Measurements from ENCODE around the gene SPG7.

Gene SPG7

GRCh38 chr16:89475144-89475543 is 33.1 kb upstream of the SPG7 start:
- no peak overlapping the region for H3K23ac ChIP-seq (ENCODE audit: low read depth, low read length, poor library complexity)
- H3K4me2 ChIP-seq (ENCODE audit: insufficient read depth, low read length, poor library complexity, severe bottlenecking) = no peak overlapping the region
- H2BK12ac ChIP-seq (ENCODE audit: low read length) = no peak overlapping the region
- no peak for DNase-seq (ENCODE audit: low spot score)
- peaks cover 0 to 3% of the 10 kb centered on the region in 2 donors for H3K9me3 ChIP-seq (replicated peaks in 1 of 2; ENCODE audit: control insufficient read depth in 2 of 2, insufficient read depth in 1 of 2, low read depth in 1 of 2, low read length in 2 of 2)
- peaks cover 13% of the 10 kb centered on the region for H3K79me1 ChIP-seq (ENCODE audit: low read depth, low read length)
- H3K14ac ChIP-seq (ENCODE audit: low read length) = no peak overlapping the region
- WGBS, 2 donors (ENCODE audit: extremely low coverage in 2 of 2, insufficient read length in 2 of 2, insufficient replicate concordance in 1 of 2) = no CpG with 5 or more reads among the region's 5 CpGs
- no peak overlapping the region for H2AFZ ChIP-seq (ENCODE audit: low read length)
- no peak overlapping the region for H4K8ac ChIP-seq (ENCODE audit: low read depth, low read length)
- peaks cover 0 to 16% of the 10 kb centered on the region in 2 donors for H3K36me3 ChIP-seq (replicated peaks in 1 of 2; ENCODE audit: control insufficient read depth in 2 of 2, insufficient read depth in 2 of 2, low read length in 2 of 2)
- H3K27ac ChIP-seq (replicated peaks; ENCODE audit: low read length) = no peak overlapping the region
- H3K4me3 ChIP-seq (ENCODE audit: low read length in 2 of 2) = no peak overlapping the region
- no peak overlapping the region for H3K4ac ChIP-seq (ENCODE audit: low read length)
- H2BK120ac ChIP-seq (ENCODE audit: low read depth, low read length) = no peak overlapping the region
- H2BK15ac ChIP-seq (ENCODE audit: low read length) = no peak overlapping the region
- H2BK5ac ChIP-seq (ENCODE audit: low read length) = no peak overlapping the region
- no peaks in the 10 kb centered on the region for H3K27me3 ChIP-seq (ENCODE audit: control insufficient read depth in 3 of 3, insufficient read depth in 3 of 3, low read depth in 1 of 3, low read length in 3 of 3)
- no peak overlapping the region for H3K9ac ChIP-seq (ENCODE audit: low read depth, low read length, poor library complexity)
- peaks cover 3 to 12% of the 10 kb centered on the region in 2 donors for H3K4me1 ChIP-seq (ENCODE audit: control insufficient read depth in 2 of 2, insufficient read depth in 1 of 2, low read depth in 1 of 2, low read length in 2 of 2)
- H2AK5ac ChIP-seq (ENCODE audit: low read depth, low read length) = no peak overlapping the region
- H3K18ac ChIP-seq (ENCODE audit: low read length) = no peak overlapping the region
- H4K91ac ChIP-seq (ENCODE audit: low read depth, low read length, poor library complexity) = no peak overlapping the region

GRCh38 chr16:89476379-89476778 is 31.8 kb upstream of the SPG7 start:
- Histone ChIP-seq H3K4ac (ENCODE audit: low read length) (no peak overlapping the region), H3K36me3 (replicated peaks in 1 of 2; ENCODE audit: control insufficient read depth in 2 of 2, insufficient read depth in 2 of 2, low read length in 2 of 2) (peaks cover 1 to 21% of the 10 kb centered on the region in 2 donors), H3K23ac (ENCODE audit: low read depth, low read length, poor library complexity) (no peak overlapping the region), H3K18ac (ENCODE audit: low read length) (no peak overlapping the region), H2BK120ac (ENCODE audit: low read depth, low read length) (no peak overlapping the region), H3K9ac (ENCODE audit: low read depth, low read length, poor library complexity) (no peak overlapping the region), H2BK15ac (ENCODE audit: low read length) (no peak overlapping the region), H2AFZ (ENCODE audit: low read length) (no peak overlapping the region), H2BK5ac (ENCODE audit: low read length) (no peak overlapping the region), H3K79me1 (ENCODE audit: low read depth, low read length) (peaks cover 16% of the 10 kb centered on the region), H3K4me1 (ENCODE audit: control insufficient read depth in 2 of 2, insufficient read depth in 1 of 2, low read depth in 1 of 2, low read length in 2 of 2) (peaks cover 3 to 15% of the 10 kb centered on the region in 2 donors), H3K4me3 (ENCODE audit: low read length in 2 of 2) (no peak overlapping the region), H3K27me3 (ENCODE audit: control insufficient read depth in 3 of 3, insufficient read depth in 3 of 3, low read depth in 1 of 3, low read length in 3 of 3) (no peaks in the 10 kb centered on the region), H4K8ac (ENCODE audit: low read depth, low read length) (no peak overlapping the region), H2BK12ac (ENCODE audit: low read length) (no peak overlapping the region), H4K91ac (ENCODE audit: low read depth, low read length, poor library complexity) (no peak overlapping the region), H2AK5ac (ENCODE audit: low read depth, low read length) (no peak overlapping the region), H3K27ac (replicated peaks; ENCODE audit: low read length) (no peak overlapping the region), H3K4me2 (ENCODE audit: insufficient read depth, low read length, poor library complexity, severe bottlenecking) (no peak overlapping the region), H3K9me3 (replicated peaks in 1 of 2; ENCODE audit: control insufficient read depth in 2 of 2, insufficient read depth in 1 of 2, low read depth in 1 of 2, low read length in 2 of 2) (no peaks in the 10 kb centered on the region), H3K14ac (ENCODE audit: low read length) (no peak overlapping the region)
- WGBS, 2 donors (ENCODE audit: extremely low coverage in 2 of 2, insufficient read length in 2 of 2, insufficient replicate concordance in 1 of 2) = no CpG with 5 or more reads among the region's 5 CpGs
- no peak for DNase-seq (ENCODE audit: low spot score)

GRCh38 chr16:89476811-89477261 is 31.4 kb upstream of the SPG7 start:
- H2AK5ac ChIP-seq (ENCODE audit: low read depth, low read length) = no peak overlapping the region
- H2BK120ac ChIP-seq (ENCODE audit: low read depth, low read length) = no peak overlapping the region
- H3K4me2 ChIP-seq (ENCODE audit: insufficient read depth, low read length, poor library complexity, severe bottlenecking) = no peak overlapping the region
- H3K4me3 ChIP-seq (ENCODE audit: low read length in 2 of 2) = no peak overlapping the region
- H3K36me3 ChIP-seq (replicated peaks in 1 of 2; ENCODE audit: control insufficient read depth in 2 of 2, insufficient read depth in 2 of 2, low read length in 2 of 2) = peaks cover 3 to 24% of the 10 kb centered on the region in 2 donors
- no peak for DNase-seq (ENCODE audit: low spot score)
- no peak overlapping the region for H4K91ac ChIP-seq (ENCODE audit: low read depth, low read length, poor library complexity)
- H2AFZ ChIP-seq (ENCODE audit: low read length) = no peak overlapping the region
- H3K9me3 ChIP-seq (replicated peaks in 1 of 2; ENCODE audit: control insufficient read depth in 2 of 2, insufficient read depth in 1 of 2, low read depth in 1 of 2, low read length in 2 of 2) = no peaks in the 10 kb centered on the region
- H3K9ac ChIP-seq (ENCODE audit: low read depth, low read length, poor library complexity) = no peak overlapping the region
- H3K23ac ChIP-seq (ENCODE audit: low read depth, low read length, poor library complexity) = no peak overlapping the region
- H3K18ac ChIP-seq (ENCODE audit: low read length) = no peak overlapping the region
- no peak overlapping the region for H3K4ac ChIP-seq (ENCODE audit: low read length)
- H3K27ac ChIP-seq (replicated peaks; ENCODE audit: low read length) = no peak overlapping the region
- H2BK12ac ChIP-seq (ENCODE audit: low read length) = no peak overlapping the region
- H4K8ac ChIP-seq (ENCODE audit: low read depth, low read length) = no peak overlapping the region
- no peaks in the 10 kb centered on the region for H3K27me3 ChIP-seq (ENCODE audit: control insufficient read depth in 3 of 3, insufficient read depth in 3 of 3, low read depth in 1 of 3, low read length in 3 of 3)
- no peak overlapping the region for H3K14ac ChIP-seq (ENCODE audit: low read length)
- no peak overlapping the region for H2BK5ac ChIP-seq (ENCODE audit: low read length)
- H2BK15ac ChIP-seq (ENCODE audit: low read length) = no peak overlapping the region
- WGBS, 2 donors (ENCODE audit: extremely low coverage in 2 of 2, insufficient read length in 2 of 2, insufficient replicate concordance in 1 of 2) = no CpG with 5 or more reads among the region's 10 CpGs
- peaks cover 18% of the 10 kb centered on the region for H3K79me1 ChIP-seq (ENCODE audit: low read depth, low read length)
- peaks cover 7 to 18% of the 10 kb centered on the region in 2 donors for H3K4me1 ChIP-seq (ENCODE audit: control insufficient read depth in 2 of 2, insufficient read depth in 1 of 2, low read depth in 1 of 2, low read length in 2 of 2)

- Histone ChIP-seq H3K23ac (ENCODE audit: low read depth, low read length, poor library complexity) (no peak overlapping the region), H3K18ac (ENCODE audit: low read length) (no peak overlapping the region), H2AK5ac (ENCODE audit: low read depth, low read length) (no peak overlapping the region), H3K79me1 (ENCODE audit: low read depth, low read length) (peaks cover 17% of the 10 kb centered on the region), H3K9ac (ENCODE audit: low read depth, low read length, poor library complexity) (no peak overlapping the region), H3K9me3 (replicated peaks in 1 of 2; ENCODE audit: control insufficient read depth in 2 of 2, insufficient read depth in 1 of 2, low read depth in 1 of 2, low read length in 2 of 2) (no peaks in the 10 kb centered on the region), H4K8ac (ENCODE audit: low read depth, low read length) (no peak overlapping the region), H3K14ac (ENCODE audit: low read length) (no peak overlapping the region), H4K91ac (ENCODE audit: low read depth, low read length, poor library complexity) (no peak overlapping the region), H2AFZ (ENCODE audit: low read length) (no peak overlapping the region), H3K27me3 (ENCODE audit: control insufficient read depth in 3 of 3, insufficient read depth in 3 of 3, low read depth in 1 of 3, low read length in 3 of 3) (no peaks in the 10 kb centered on the region), H3K4ac (ENCODE audit: low read length) (no peak overlapping the region), H2BK12ac (ENCODE audit: low read length) (no peak overlapping the region), H3K36me3 (replicated peaks in 1 of 2; ENCODE audit: control insufficient read depth in 2 of 2, insufficient read depth in 2 of 2, low read length in 2 of 2) (peaks cover 4 to 41% of the 10 kb centered on the region in 2 donors), H2BK15ac (ENCODE audit: low read length) (no peak overlapping the region), H2BK5ac (ENCODE audit: low read length) (no peak overlapping the region), H3K4me2 (ENCODE audit: insufficient read depth, low read length, poor library complexity, severe bottlenecking) (no peak overlapping the region), H3K27ac (replicated peaks; ENCODE audit: low read length) (no peak overlapping the region), H3K4me3 (ENCODE audit: low read length in 2 of 2) (no peak overlapping the region), H2BK120ac (ENCODE audit: low read depth, low read length) (no peak overlapping the region), H3K4me1 (ENCODE audit: control insufficient read depth in 2 of 2, insufficient read depth in 1 of 2, low read depth in 1 of 2, low read length in 2 of 2) (peaks cover 17 to 28% of the 10 kb centered on the region in 2 donors)
- WGBS, 2 donors (ENCODE audit: extremely low coverage in 2 of 2, insufficient read length in 2 of 2, insufficient replicate concordance in 1 of 2) = no CpG with 5 or more reads among the region's 14 CpGs
- no peak for DNase-seq (ENCODE audit: low spot score)
These were observed 29.5 kb upstream of the SPG7 start for GRCh38 chr16:89478576-89479221.
